ENCODE data around the gene CDAN1. TPM values are rescaled to one million over a fixed set of nuclear protein-coding genes. Genes with fewer than 3 reads are reported as not detected.

The CDAN1 gene
- total RNA-seq, 4 donors from 2014 or later = 9.1 to 16.5 (median 10.7) TPM

GRCh38 chr15:42759093-42759492 is 22.2 kb upstream of the CDAN1 start:
- H3K36me3 ChIP-seq = no peaks in the 10 kb centered on the region

DNA sequence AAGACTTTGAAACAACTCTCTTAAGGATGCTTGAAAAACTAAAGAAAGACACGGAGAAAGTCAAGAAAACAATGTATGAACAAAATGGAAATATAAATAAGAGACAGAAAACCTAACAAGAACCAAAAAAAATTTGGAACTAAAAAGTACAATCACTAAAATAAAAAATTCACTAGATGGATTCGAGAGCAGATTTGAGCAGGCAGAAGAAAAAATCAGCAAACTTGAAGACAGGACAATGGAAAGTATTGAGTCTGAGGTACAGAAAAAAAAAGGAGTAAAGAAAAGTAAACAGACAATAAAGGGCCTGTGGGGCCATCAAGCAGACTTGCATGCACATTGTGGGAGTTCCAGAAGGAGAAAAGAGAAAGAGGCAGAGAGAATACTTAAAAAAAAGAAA is 13.4 kb upstream of the CDAN1 start:
- no peak overlapping the region for H3K27ac ChIP-seq
- TF ChIP-seq, protein P1, sequence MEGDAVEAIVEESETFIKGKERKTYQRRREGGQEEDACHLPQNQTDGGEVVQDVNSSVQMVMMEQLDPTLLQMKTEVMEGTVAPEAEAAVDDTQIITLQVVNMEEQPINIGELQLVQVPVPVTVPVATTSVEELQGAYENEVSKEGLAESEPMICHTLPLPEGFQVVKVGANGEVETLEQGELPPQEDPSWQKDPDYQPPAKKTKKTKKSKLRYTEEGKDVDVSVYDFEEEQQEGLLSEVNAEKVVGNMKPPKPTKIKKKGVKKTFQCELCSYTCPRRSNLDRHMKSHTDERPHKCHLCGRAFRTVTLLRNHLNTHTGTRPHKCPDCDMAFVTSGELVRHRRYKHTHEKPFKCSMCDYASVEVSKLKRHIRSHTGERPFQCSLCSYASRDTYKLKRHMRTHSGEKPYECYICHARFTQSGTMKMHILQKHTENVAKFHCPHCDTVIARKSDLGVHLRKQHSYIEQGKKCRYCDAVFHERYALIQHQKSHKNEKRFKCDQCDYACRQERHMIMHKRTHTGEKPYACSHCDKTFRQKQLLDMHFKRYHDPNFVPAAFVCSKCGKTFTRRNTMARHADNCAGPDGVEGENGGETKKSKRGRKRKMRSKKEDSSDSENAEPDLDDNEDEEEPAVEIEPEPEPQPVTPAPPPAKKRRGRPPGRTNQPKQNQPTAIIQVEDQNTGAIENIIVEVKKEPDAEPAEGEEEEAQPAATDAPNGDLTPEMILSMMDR (IDR thresholded peaks at IDR 0.05) = no peak
- no peaks in the 10 kb centered on the region for H3K27me3 ChIP-seq
- H3K4me3 ChIP-seq = no peak overlapping the region
- no peaks in the 10 kb centered on the region for H3K4me1 ChIP-seq
- peaks cover 0 to 4% (median 0%) of the 10 kb centered on the region in 4 donors for H3K9me3 ChIP-seq
- peaks cover 0 to 25% (median 0%) of the 10 kb centered on the region in 3 donors for H3K36me3 ChIP-seq
- DNase-seq = no peak

More at GRCh38 chr15:42759093-42759492, 22.2 kb upstream of the CDAN1 start:
- peaks cover 0 to 9% (median 2%) of the 10 kb centered on the region in 4 donors for H3K9me3 ChIP-seq
- H3K4me3 ChIP-seq = no peak overlapping the region
- no peaks in the 10 kb centered on the region for H3K4me1 ChIP-seq
- TF ChIP-seq, protein P1 (IDR thresholded peaks at IDR 0.05) = no peak
- TF ChIP-seq POLR2A (IDR thresholded peaks at IDR 0.05) = no peak
- no peak overlapping the region for H3K27ac ChIP-seq
- H3K27me3 ChIP-seq = no peaks in the 10 kb centered on the region
- no peak for DNase-seq

DNA sequence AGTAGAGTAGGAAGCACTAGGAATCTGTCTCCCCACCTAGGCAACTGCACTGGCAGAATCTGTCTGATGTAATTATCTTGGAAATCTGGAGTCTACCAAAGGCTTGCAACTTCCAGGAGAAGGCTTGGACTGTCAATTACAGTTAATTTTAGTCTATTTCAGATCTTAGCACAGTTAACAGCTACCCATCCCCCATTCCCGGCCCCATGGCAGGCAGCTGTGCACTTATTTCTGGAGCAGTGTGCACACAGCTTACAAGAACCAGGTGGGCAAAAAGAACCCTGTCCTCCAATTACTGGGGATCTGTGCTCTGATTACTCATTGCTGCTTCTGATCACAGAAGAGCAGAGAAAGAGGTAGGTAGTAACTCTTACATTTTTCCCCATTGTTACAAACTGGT is 12.3 kb upstream of the CDAN1 start:
- Histone ChIP-seq H3K27ac (no peak overlapping the region), H3K9me3 (peaks cover 0 to 4% (median 0%) of the 10 kb centered on the region in 4 donors), H3K27me3 (no peaks in the 10 kb centered on the region), H3K4me3 (no peak overlapping the region), H3K36me3 (peaks cover 0 to 25% (median 0%) of the 10 kb centered on the region in 3 donors), H3K4me1 (no peaks in the 10 kb centered on the region)
- no peak for TF ChIP-seq POLR2A (IDR thresholded peaks at IDR 0.05)
- no peak for DNase-seq

- no peaks in the 10 kb centered on the region for H3K27me3 ChIP-seq
- H3K27ac ChIP-seq = no peak overlapping the region
- TF ChIP-seq, protein P1 (IDR thresholded peaks at IDR 0.05) = no peak
- TF ChIP-seq POLR2A (IDR thresholded peaks at IDR 0.05) = no peak
- H3K9me3 ChIP-seq = no peaks in the 10 kb centered on the region
- peaks cover 0 to 6% (median 0%) of the 10 kb centered on the region in 3 donors for H3K36me3 ChIP-seq
- H3K4me3 ChIP-seq = no peak overlapping the region
- no peaks in the 10 kb centered on the region for H3K4me1 ChIP-seq
- DNase-seq = no peak
Measured at GRCh38 chr15:42744195-42744594, 7.3 kb upstream of the CDAN1 start.

GRCh38 chr15:42742149-42742548 is 5.2 kb upstream of the CDAN1 start:
- H3K27me3 ChIP-seq = no peaks in the 10 kb centered on the region
- no peak overlapping the region for H3K4me3 ChIP-seq
- H3K4me1 ChIP-seq = peaks cover 0 to 8% (median 0%) of the 10 kb centered on the region in 4 donors
- no peak for DNase-seq
- H3K36me3 ChIP-seq = peaks cover 0 to 6% (median 0%) of the 10 kb centered on the region in 3 donors
- TF ChIP-seq, protein P1 (IDR thresholded peaks at IDR 0.05) = no peak
- no peak for TF ChIP-seq POLR2A (IDR thresholded peaks at IDR 0.05)
- H3K9me3 ChIP-seq = no peaks in the 10 kb centered on the region
- no peak overlapping the region for H3K27ac ChIP-seq

DNA sequence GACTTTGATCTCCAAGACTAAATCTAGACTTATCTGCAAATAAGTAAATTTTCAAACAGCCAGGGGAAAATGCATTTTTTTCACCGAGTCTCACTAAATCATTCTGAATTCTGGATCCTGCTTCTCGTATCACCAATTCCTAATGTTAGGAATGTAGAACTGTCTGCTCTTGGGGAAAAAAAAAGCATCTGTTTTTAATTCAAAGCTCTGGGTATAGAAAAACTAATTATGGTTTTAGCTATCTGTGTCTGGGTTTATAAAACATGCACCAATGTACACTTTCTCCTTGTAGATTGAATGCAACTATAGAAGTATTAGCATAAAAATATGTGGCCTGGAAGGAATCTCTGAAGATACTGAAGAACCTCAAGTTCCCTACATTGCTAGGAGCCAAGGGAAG is 4.8 kb upstream of the CDAN1 start:
- TF ChIP-seq, protein P1 (IDR thresholded peaks at IDR 0.05) = no peak
- no peak for TF ChIP-seq POLR2A (IDR thresholded peaks at IDR 0.05)
- peaks cover 0 to 6% (median 0%) of the 10 kb centered on the region in 3 donors for H3K36me3 ChIP-seq
- H3K4me3 ChIP-seq = no peak overlapping the region
- peaks cover 0 to 8% (median 0%) of the 10 kb centered on the region in 4 donors for H3K4me1 ChIP-seq
- H3K27me3 ChIP-seq = no peaks in the 10 kb centered on the region
- no peaks in the 10 kb centered on the region for H3K9me3 ChIP-seq
- no peak for DNase-seq
- H3K27ac ChIP-seq = no peak overlapping the region
